Measurements from ENCODE around the gene ULK1. TPM values are rescaled to one million over a fixed set of nuclear protein-coding genes. Genes with fewer than 3 reads are reported as not detected.

The ULK1 gene
- total RNA-seq, 1 donor from 2014 or later: 14.7 TPM

DNA sequence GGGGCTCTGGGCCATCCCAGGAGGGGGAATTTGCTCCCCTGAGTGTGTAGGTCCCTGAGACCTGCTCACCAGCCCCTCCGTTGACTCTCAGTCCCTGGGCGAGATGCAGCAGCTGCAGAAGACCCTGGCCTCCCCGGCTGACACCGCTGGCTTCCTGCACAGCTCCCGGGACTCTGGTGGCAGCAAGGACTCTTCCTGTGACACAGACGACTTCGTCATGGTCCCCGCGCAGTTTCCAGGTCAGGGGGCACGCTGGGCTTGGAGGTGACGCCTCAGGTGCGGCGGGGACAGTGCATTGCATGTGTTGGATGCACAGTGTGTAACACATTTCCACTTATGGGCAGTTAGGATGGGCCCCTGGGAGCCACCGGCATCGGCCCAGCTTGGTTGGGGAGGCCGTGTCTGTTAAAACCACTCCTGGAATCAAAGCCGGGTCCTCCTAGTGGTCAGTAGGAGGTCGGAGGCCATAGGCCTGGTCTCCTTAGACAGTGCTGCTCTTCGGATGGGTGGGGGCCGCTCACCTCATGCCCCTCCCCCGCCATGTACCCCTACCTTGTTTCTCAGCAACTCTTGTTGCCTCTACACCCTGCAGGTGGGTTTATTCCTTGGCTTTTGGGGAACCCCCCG, 17.5 kb downstream of the ULK1 start:
- DNase-seq (ENCODE audit: low read depth): no peak

DNA sequence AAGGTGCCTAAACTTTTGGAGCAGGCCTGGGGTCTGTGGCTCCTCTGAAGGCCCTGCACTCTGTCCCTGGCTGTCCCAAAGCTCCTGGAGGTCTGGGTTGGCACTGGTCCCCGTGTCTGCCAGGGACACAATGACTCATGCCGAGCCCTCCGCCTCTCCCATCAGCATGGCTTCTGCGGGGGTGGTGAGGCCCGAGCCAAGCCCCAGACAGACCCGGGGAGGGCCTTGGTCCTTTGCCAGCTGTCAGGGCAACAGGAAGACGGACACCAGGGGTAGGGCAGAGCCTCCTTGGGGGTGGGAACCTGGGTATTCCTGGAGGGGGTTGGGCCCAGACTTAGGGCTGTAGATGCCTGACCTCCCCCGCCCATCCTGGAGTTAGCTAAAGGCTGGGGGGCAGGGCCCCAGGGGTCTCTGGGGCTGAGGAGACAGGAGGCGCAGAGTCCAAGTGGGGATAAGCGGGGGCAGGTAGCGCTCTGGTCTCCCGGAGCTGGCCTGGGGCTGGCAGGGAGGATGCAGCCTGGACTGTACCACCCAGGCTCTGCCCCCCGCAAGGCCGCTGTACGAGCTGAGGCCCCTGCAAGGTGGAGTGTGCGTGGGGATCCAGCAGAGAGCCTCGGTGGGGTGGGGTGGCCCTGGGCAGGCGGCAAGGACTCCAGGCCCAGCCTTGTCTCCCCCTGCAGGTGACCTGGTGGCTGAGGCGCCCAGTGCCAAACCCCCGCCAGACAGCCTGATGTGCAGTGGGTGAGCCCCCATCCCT, 18.3 kb downstream of the ULK1 start:
- H3K4me3 ChIP-seq (ENCODE audit: low read depth, low read length): no peak overlapping the region
- DNase-seq (ENCODE audit: low read depth): no peak
- H3K27me3 ChIP-seq (ENCODE audit: control insufficient read depth, insufficient read depth, low read length): no peaks in the 10 kb centered on the region
- TF ChIP-seq, protein P1, sequence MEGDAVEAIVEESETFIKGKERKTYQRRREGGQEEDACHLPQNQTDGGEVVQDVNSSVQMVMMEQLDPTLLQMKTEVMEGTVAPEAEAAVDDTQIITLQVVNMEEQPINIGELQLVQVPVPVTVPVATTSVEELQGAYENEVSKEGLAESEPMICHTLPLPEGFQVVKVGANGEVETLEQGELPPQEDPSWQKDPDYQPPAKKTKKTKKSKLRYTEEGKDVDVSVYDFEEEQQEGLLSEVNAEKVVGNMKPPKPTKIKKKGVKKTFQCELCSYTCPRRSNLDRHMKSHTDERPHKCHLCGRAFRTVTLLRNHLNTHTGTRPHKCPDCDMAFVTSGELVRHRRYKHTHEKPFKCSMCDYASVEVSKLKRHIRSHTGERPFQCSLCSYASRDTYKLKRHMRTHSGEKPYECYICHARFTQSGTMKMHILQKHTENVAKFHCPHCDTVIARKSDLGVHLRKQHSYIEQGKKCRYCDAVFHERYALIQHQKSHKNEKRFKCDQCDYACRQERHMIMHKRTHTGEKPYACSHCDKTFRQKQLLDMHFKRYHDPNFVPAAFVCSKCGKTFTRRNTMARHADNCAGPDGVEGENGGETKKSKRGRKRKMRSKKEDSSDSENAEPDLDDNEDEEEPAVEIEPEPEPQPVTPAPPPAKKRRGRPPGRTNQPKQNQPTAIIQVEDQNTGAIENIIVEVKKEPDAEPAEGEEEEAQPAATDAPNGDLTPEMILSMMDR (IDR thresholded peaks at IDR 0.05; ENCODE audit: insufficient read depth, low read length, poor library complexity, severe bottlenecking): peak; percentile 5
- H3K36me3 ChIP-seq (ENCODE audit: control insufficient read depth, insufficient read depth, low read length): peaks cover 2% of the 10 kb centered on the region

More for the DNA sequence above, 17.5 kb downstream of the ULK1 start:
- Histone ChIP-seq H3K4me3 (ENCODE audit: low read depth, low read length) (no peak overlapping the region), H3K36me3 (ENCODE audit: control insufficient read depth, insufficient read depth, low read length) (peaks cover 2% of the 10 kb centered on the region), H3K27me3 (ENCODE audit: control insufficient read depth, insufficient read depth, low read length) (no peaks in the 10 kb centered on the region)
- TF ChIP-seq, protein P1 (IDR thresholded peaks at IDR 0.05; ENCODE audit: insufficient read depth, low read length, poor library complexity, severe bottlenecking): no peak

DNA sequence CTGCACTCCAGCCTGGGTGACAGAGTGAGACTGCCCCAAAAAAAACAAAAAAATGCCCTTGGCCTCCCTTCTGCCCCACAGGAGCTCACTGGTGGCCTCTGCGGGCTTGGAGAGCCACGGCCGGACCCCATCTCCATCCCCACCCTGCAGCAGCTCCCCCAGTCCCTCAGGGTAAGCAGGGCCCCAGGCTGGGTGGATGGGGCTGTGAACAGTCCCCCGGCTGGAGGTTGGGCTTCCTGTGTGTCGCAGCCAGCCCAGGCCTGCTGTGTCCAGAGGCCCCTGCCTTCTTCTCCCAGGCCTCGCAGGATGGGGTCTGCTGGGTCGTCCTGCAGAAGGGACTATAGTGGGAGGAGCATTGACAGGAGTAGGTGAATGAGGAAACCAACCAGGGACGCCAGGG, 19.2 kb downstream of the ULK1 start:
- H3K27me3 ChIP-seq (ENCODE audit: control insufficient read depth, insufficient read depth, low read length): no peaks in the 10 kb centered on the region
- peaks cover 2% of the 10 kb centered on the region for H3K36me3 ChIP-seq (ENCODE audit: control insufficient read depth, insufficient read depth, low read length)
- TF ChIP-seq, protein P1 (IDR thresholded peaks at IDR 0.05; ENCODE audit: insufficient read depth, low read length, poor library complexity, severe bottlenecking): no peak
- DNase-seq (ENCODE audit: low read depth): no peak
- H3K4me3 ChIP-seq (ENCODE audit: low read depth, low read length): no peak overlapping the region

DNA sequence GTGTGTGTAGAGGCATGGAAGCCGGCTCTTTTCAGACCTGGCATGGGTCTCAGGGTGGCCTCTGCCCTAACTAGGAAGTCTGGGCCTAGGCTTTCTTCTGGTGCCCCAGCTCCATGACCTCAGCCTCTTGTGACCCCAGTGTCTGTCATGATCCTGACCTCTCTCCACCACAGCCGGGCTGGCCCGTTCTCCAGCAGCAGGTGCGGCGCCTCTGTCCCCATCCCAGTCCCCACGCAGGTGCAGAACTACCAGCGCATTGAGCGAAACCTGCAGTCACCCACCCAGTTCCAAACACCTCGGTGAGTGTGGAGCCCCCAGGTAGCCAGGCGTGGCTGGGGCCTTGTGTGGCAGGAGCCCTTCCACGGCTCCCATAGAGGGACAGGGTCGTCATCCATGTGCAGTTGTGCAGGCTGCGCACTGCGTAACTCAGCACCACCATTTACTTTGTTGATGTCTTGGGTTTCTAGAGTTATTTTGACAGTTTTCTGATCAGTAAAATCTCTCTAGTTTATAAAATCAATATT, 19.8 kb downstream of the ULK1 start:
- TF ChIP-seq, protein P1 (IDR thresholded peaks at IDR 0.05; ENCODE audit: insufficient read depth, low read length, poor library complexity, severe bottlenecking): no peak
- no peak for DNase-seq (ENCODE audit: low read depth)
- Histone ChIP-seq H3K36me3 (ENCODE audit: control insufficient read depth, insufficient read depth, low read length) (peaks cover 3% of the 10 kb centered on the region), H3K4me3 (ENCODE audit: low read depth, low read length) (no peak overlapping the region), H3K27me3 (ENCODE audit: control insufficient read depth, insufficient read depth, low read length) (no peaks in the 10 kb centered on the region)

DNA sequence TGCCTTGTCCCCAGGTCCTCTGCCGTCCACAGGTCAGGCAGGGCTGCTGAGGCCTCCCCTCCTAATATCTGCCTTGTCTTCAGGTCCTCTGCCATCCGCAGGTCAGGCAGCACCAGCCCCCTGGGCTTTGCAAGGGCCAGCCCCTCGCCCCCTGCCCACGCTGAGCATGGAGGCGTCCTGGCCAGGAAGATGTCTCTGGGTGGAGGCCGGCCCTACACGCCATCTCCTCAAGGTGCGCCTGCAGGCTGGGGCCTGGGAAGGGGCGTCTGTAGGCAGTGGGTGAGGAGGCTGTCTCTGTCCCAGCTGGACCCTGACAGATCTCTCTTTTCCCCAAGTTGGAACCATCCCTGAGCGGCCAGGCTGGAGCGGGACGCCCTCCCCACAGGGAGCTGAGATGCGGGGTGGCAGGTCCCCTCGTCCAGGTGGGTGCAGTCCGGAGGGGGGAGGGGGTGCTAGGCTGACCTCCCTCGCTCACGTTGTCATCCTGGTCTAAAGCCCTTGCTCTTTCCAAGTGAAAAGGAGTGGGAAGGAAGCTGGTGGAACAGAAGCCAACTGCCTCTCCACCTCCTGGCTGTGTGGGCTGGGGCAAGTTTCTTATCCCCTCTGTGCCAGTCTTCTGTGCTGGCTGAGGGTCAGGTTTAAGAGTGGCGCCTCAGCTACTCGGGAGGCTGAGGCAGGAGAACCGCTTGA, 20.7 kb downstream of the ULK1 start:
- Histone ChIP-seq H3K4me3 (ENCODE audit: low read depth, low read length) (no peak overlapping the region), H3K27me3 (ENCODE audit: control insufficient read depth, insufficient read depth, low read length) (no peaks in the 10 kb centered on the region), H3K36me3 (ENCODE audit: control insufficient read depth, insufficient read depth, low read length) (peaks cover 3% of the 10 kb centered on the region)
- DNase-seq (ENCODE audit: low read depth): no peak
- TF ChIP-seq, protein P1 (IDR thresholded peaks at IDR 0.05; ENCODE audit: insufficient read depth, low read length, poor library complexity, severe bottlenecking): no peak

All from kidney epithelial cell (primary cell).